MM.1S (cell line): ENCODE measurements around the gene FGGY.

Experiments
- EZH2 ChIP-seq: fragments of 300-600 bp; sonication (generic); optimal IDR thresholded peaks from 2 replicates; pipeline ENCODE3; 2017; ENCODE audit warnings: low read depth, mild to moderate bottlenecking, antibody characterized with exemption, low read length, mixed read lengths
- EZH2phosphoT487 ChIP-seq: fragments of 300-600 bp; sonication (generic); IDR thresholded peaks from 2 replicates; pipeline ENCODE4 v1.6.1; 2018; ENCODE audit warnings: antibody characterized with exemption, low read length
- TF ChIP-seq, protein P1 (sequence below): fragments of 300-600 bp; sonication (generic); IDR thresholded peaks from 2 replicates; pipeline ENCODE4 v1.5.1; 2016; ENCODE audit warnings: antibody characterized with exemption, low read length, mixed read lengths

DNA sequence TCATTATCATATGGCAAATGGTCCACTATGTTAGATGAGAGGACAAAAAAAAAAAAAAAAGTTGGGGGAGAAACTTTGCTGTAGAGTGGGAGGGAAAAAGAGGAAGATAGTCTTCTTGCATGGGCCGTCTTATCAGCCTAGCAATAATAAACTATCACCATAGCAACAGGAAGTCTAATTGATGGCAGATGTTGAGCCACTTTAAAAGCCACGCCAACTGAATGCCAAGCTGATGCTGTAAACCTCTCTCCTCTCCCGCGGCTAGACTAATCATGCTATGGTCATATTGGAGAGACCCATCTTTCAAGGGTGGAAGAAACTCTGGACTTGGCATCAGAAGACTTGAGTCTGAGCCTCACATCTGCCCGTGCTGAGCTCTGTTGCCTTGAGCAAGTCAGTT lies 395.7 kb downstream of the FGGY start:
- TF ChIP-seq, protein P1, sequence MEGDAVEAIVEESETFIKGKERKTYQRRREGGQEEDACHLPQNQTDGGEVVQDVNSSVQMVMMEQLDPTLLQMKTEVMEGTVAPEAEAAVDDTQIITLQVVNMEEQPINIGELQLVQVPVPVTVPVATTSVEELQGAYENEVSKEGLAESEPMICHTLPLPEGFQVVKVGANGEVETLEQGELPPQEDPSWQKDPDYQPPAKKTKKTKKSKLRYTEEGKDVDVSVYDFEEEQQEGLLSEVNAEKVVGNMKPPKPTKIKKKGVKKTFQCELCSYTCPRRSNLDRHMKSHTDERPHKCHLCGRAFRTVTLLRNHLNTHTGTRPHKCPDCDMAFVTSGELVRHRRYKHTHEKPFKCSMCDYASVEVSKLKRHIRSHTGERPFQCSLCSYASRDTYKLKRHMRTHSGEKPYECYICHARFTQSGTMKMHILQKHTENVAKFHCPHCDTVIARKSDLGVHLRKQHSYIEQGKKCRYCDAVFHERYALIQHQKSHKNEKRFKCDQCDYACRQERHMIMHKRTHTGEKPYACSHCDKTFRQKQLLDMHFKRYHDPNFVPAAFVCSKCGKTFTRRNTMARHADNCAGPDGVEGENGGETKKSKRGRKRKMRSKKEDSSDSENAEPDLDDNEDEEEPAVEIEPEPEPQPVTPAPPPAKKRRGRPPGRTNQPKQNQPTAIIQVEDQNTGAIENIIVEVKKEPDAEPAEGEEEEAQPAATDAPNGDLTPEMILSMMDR: no peak
- TF ChIP-seq EZH2 (no peak), EZH2phosphoT487 (no peak)
